Omental fat pad (tissue), 4 donors: ENCODE data around the gene ULBP3. TPM values are rescaled to one million over a fixed set of nuclear protein-coding genes. Genes with fewer than 3 reads are reported as not detected.
"Not testable (repeated sequence)": the region's sequence is repeated elsewhere in the genome, so short reads cannot be mapped to it uniquely, and the experiment has no call there.

Experiments used
- ATAC-seq: fragments of 150-250 bp; one replicate; pipeline ENCODE4 v1.9.1; 2016; ENCODE audit warnings: mild to moderate bottlenecking, moderate library complexity; ENCODE audit not compliant: low FRiP score
- DNase-seq: peaks from one replicate; pipeline ENCODE4 v3.0.0-alpha.2; 2019; ENCODE audit warnings: low spot score
- CTCF ChIP-seq, 3 donors: fragments of 450-650 bp; IDR thresholded peaks; one replicate each; pipeline ENCODE4 v1.5.1; 2016 to 2017; ENCODE audit warnings: antibody characterized with exemption in 3 of 3, mild to moderate bottlenecking in 3 of 3, moderate library complexity in 2 of 3
- total RNA-seq, 4 donors: library from RNA; depleted of rRNA; stranded (reverse); fragments of >200 nt; gene quantifications; one replicate each; pipeline ENCODE4 v1.1.0, GENCODE V29; 2016

The ULBP3 gene
- total RNA-seq, 4 donors from 2014 or later = 1.7 to 3.5 (median 2.2) TPM

- ATAC-seq (no peak), DNase-seq (no peak)
- TF ChIP-seq CTCF (IDR thresholded peaks at IDR 0.05) = no peak
Observed at GRCh38 chr6:150028799-150029198, 40.1 kb downstream of the ULBP3 start.

DNA sequence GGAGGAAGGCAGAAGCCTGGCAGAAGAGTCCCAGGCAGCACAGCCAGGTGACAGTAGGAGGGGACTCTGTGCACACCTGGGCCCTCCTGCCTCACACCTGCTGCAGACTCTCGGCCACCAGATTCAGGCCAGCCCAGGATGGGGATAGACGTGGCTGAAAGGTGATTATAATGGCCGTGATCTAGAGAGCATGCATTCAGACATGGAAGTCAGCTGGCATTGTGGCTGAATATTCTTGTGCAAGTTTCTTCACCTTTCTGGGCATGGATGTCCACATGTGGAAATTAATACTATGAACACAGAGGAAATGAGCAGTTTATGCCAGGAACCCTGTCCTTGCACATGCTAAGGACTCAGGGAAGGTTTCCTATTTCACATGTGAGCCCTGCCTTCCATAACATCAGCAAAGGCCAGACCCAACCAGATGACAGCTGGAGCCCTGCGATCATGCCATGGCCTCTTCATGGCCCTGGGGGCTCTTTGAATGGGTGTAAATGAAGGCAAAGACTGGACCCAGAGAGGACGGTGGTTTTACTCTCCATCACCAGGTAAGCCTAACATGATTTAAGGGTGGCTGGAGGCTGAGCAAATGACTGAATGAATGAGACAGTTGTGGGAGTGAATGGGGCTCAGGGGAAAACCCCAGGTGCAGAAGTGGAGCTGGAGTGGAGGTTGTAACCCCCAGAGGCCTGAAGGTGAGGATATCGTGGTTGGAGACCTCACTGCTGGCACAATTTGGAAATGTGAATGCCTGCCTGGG lies 40.9 kb downstream of the ULBP3 start:
- DNase-seq (no peak), ATAC-seq (no peak)

GRCh38 chr6:150026976-150027805 lies 41.7 kb downstream of the ULBP3 start:
- DNase-seq (no peak), ATAC-seq (no peak)
- TF ChIP-seq CTCF (IDR thresholded peaks at IDR 0.05) = no peak

More for the DNA sequence above, 40.9 kb downstream of the ULBP3 start:
- no peak for TF ChIP-seq CTCF (IDR thresholded peaks at IDR 0.05)

- no peak for TF ChIP-seq CTCF (IDR thresholded peaks at IDR 0.05)
- DNase-seq = no peak
Observed at GRCh38 chr6:150025201-150025917, 43.6 kb downstream of the ULBP3 start, which contains the start of gene RAET1L. Gene RAET1L, minus strand, starts transcription at chr6:150025532. Its CDS starts 61 bp downstream, at chr6:150025471.

DNA sequence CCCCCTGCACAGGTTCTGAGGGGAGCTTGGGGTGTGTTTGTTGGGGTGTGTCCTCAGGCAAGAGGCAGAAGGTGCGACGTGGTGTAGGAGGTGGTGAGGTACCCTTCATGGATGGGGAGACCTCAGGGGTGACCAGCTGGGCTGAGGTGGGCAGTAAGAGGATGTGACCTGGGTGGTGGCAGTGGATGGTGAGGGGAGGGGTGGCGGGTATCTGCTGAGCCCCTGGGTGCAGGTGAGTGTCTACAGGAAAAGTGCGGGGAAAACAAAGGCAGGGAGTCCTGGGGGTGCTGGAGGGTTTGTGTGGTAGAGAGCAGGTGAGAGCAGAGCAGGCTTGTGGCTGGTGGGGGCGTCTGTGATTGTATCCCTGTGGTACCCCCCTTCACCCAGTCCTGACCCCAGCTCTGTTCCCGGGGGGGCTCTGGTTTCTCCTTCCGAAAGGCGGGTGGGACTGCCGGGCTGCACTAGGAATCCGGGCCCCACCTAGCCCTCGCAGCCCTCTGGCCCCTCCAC lies 44.2 kb downstream of the ULBP3 start:
- DNase-seq (no peak), ATAC-seq (no peak)
- no peak for TF ChIP-seq CTCF (IDR thresholded peaks at IDR 0.05)

More at GRCh38 chr6:150025201-150025917, 43.6 kb downstream of the ULBP3 start, which contains the start of gene RAET1L:
- ATAC-seq = peak; percentile 83

- not testable (repeated sequence) for ATAC-seq, DNase-seq
Observed at GRCh38 chr6:150024021-150024420, 44.9 kb downstream of the ULBP3 start.

GRCh38 chr6:150021870-150022269 lies 47.1 kb downstream of the ULBP3 start:
- ATAC-seq = not testable (repeated sequence)

More at GRCh38 chr6:150021870-150022269, 47.1 kb downstream of the ULBP3 start:
- not testable (repeated sequence) for DNase-seq
